PC-9 (cell line): ENCODE results near the gene RPAP3. TPM values are rescaled to one million over a fixed set of nuclear protein-coding genes. Genes with fewer than 3 reads are reported as not detected.

Experiments used
- BruUV-seq: library from RNA; stranded (reverse); fragments of 400-500 nt; replicated peaks from 2 replicates; lab custom pipeline; 2021; lab: Mats Ljungman, UMichigan
- CTCF ChIA-PET: fragments of 300-600 bp; sonication (Branson Sonifier 250); formaldehyde crosslinking; loops from one replicate; lab custom pipeline; 2022; ENCODE audit warnings: antibody characterized with exemption; lab: Charles Lee
- POLR2A ChIA-PET: fragments of 300-600 bp; sonication (Branson Sonifier 250); formaldehyde crosslinking; loops from one replicate; lab custom pipeline; 2022; ENCODE audit warnings: antibody characterized with exemption; ENCODE audit not compliant: unreplicated experiment; lab: Charles Lee
- DNase-seq, 2 experiments: peaks; one replicate each; pipeline versions ENCODE4 v3.0.0 to v3.0.0-alpha.2; 2015 to 2022; ENCODE audit warnings: mixed read lengths in 1 of 2
- H2AFZ ChIP-seq: fragments of 200-600 bp; sonication (generic); 2 replicates; pipeline ENCODE4 v1.8.1; 2017; ENCODE audit warnings: antibody characterized with exemption
- H3F3A ChIP-seq: fragments of 200-600 bp; sonication (generic); 2 replicates; pipeline ENCODE4 v1.8.1; 2017; ENCODE audit warnings: antibody characterized with exemption, mild to moderate bottlenecking, low read depth; ENCODE audit not compliant: insufficient read depth
- H3K27ac ChIP-seq: fragments of 200-600 bp; sonication (generic); 2 replicates; pipeline ENCODE4 v1.6.1; 2016; ENCODE audit warnings: mixed run types
- H3K27me3 ChIP-seq: fragments of 200-600 bp; sonication (generic); 2 replicates; pipeline ENCODE4 v1.6.1; 2016; ENCODE audit warnings: low read depth, mixed run types; ENCODE audit not compliant: insufficient read depth
- H3K36me3 ChIP-seq: fragments of 200-600 bp; sonication (generic); 2 replicates; pipeline ENCODE4 v1.6.1; 2016; ENCODE audit warnings: low read depth, mixed run types
- H3K4me1 ChIP-seq: fragments of 200-600 bp; sonication (generic); replicated peaks from 2 replicates; pipeline ENCODE4 v1.6.1; 2016; ENCODE audit warnings: mixed run types; ENCODE audit not compliant: insufficient read depth
- H3K4me2 ChIP-seq: fragments of 200-600 bp; sonication (generic); 2 replicates; pipeline ENCODE4 v1.6.1; 2017; ENCODE audit warnings: mixed run types
- H3K4me3 ChIP-seq: fragments of 200-600 bp; sonication (generic); 2 replicates; pipeline ENCODE4 v1.6.1; 2016; ENCODE audit warnings: mixed run types
- H3K79me2 ChIP-seq: fragments of 200-600 bp; sonication (generic); 2 replicates; pipeline ENCODE4 v1.6.1; 2017; ENCODE audit warnings: low read depth, mixed run types
- H3K9me2 ChIP-seq: fragments of 200-600 bp; sonication (generic); 2 replicates; pipeline ENCODE4 v1.8.1; 2017; ENCODE audit warnings: mild to moderate bottlenecking; ENCODE audit not compliant: insufficient read depth
- H3K9me3 ChIP-seq: fragments of 200-600 bp; sonication (generic); 2 replicates; pipeline ENCODE4 v1.8.1; 2016; ENCODE audit warnings: low read depth; ENCODE audit not compliant: insufficient read depth
- H4K20me1 ChIP-seq: fragments of 200-600 bp; sonication (generic); 2 replicates; pipeline ENCODE4 v1.8.1; 2017; ENCODE audit not compliant: insufficient read depth
- CTCF ChIP-seq: fragments of 200-600 bp; sonication (generic); conservative IDR thresholded peaks from 2 replicates; pipeline ENCODE4 v1.6.1; 2017; ENCODE audit warnings: mixed run types, antibody characterized with exemption, mild to moderate bottlenecking, moderate library complexity
- EZH2 ChIP-seq: fragments of 200-600 bp; sonication (generic); IDR thresholded peaks from 2 replicates; pipeline ENCODE4 v1.8.0; 2017; ENCODE audit warnings: antibody characterized with exemption, low read depth
- intact Hi-C: fragments of 100-400 bp; cut with micrococcal nuclease; formaldehyde crosslinking; loops from one replicate; pipeline ENCODE4 v1.10.0; 2022; ENCODE audit not compliant: unreplicated experiment
- total RNA-seq: library from RNA; stranded (reverse); gene quantifications from 2 replicates; pipeline ENCODE4 v1.2.3, GENCODE V29; 2021

Gene RPAP3
- total RNA-seq, 1 experiment from 2014 or later: 37.0 TPM

- TF ChIP-seq EZH2 (no peak), CTCF (no peak)
- no peaks in the 10 kb centered on the region for H3K9me2 ChIP-seq
- no peaks in the 10 kb centered on the region for H3K9me3 ChIP-seq
- DNase-seq: no peak
- BruUV-seq: no TSS peak
- H3K27me3 ChIP-seq: no peaks in the 10 kb centered on the region
- H2AFZ ChIP-seq: no peak overlapping the region
- intact Hi-C loops: no loop called here
- H3K4me3 ChIP-seq: no peak overlapping the region
- peaks cover 12% of the 10 kb centered on the region for H3K4me1 ChIP-seq
- H4K20me1 ChIP-seq: no peaks in the 10 kb centered on the region
- H3K4me2 ChIP-seq: no peak overlapping the region
- 0 out of 2 replicates have a peak, but pooled peaks cover 4% of the 10 kb centered on the region for H3F3A ChIP-seq
- peaks cover 21% of the 10 kb centered on the region for H3K79me2 ChIP-seq
- no peaks in the 10 kb centered on the region for H3K36me3 ChIP-seq
- CTCF ChIA-PET: no interaction called here
- H3K27ac ChIP-seq: no peak overlapping the region
- POLR2A ChIA-PET: interaction anchor here (0.6 kb wide), 1 partner anchor 70 kb away, joined by 24 read pairs; no protein-coding TSS in a partner anchor
Measured at GRCh38 chr12:47710278-47710677, 4.4 kb upstream of the RPAP3 start.

GRCh38 chr12:47709671-47710070, 3.8 kb upstream of the RPAP3 start:
- 0 out of 2 replicates have a peak, but pooled peaks cover 4% of the 10 kb centered on the region for H3F3A ChIP-seq
- H2AFZ ChIP-seq: no peak overlapping the region
- H3K79me2 ChIP-seq: peaks cover 27% of the 10 kb centered on the region
- BruUV-seq: no TSS peak
- no peak overlapping the region for H3K27ac ChIP-seq
- no peak overlapping the region for H3K4me3 ChIP-seq
- no peak for DNase-seq
- no peak overlapping the region for H3K4me2 ChIP-seq
- POLR2A ChIA-PET: no interaction called here
- H3K9me3 ChIP-seq: no peaks in the 10 kb centered on the region
- no peaks in the 10 kb centered on the region for H3K27me3 ChIP-seq
- no peaks in the 10 kb centered on the region for H3K36me3 ChIP-seq
- CTCF ChIA-PET: no interaction called here
- 0 out of 2 replicates have a peak, but pooled peaks cover 5% of the 10 kb centered on the region for H4K20me1 ChIP-seq
- TF ChIP-seq EZH2 (no peak), CTCF (no peak)
- peaks cover 17% of the 10 kb centered on the region for H3K4me1 ChIP-seq
- no peaks in the 10 kb centered on the region for H3K9me2 ChIP-seq
- intact Hi-C loops: loop anchor here (5.0 kb wide), 1 partner anchor 323 kb away; no protein-coding TSS in a partner anchor

- Histone ChIP-seq H3K4me2 (no peak overlapping the region), H3F3A (0 out of 2 replicates have a peak, but pooled peaks cover 4% of the 10 kb centered on the region), H3K9me3 (no peaks in the 10 kb centered on the region), H3K27me3 (no peaks in the 10 kb centered on the region), H3K36me3 (no peaks in the 10 kb centered on the region), H2AFZ (no peak overlapping the region), H3K27ac (no peak overlapping the region), H3K79me2 (peaks cover 31% of the 10 kb centered on the region), H3K4me1 (peaks cover 19% of the 10 kb centered on the region), H3K9me2 (no peaks in the 10 kb centered on the region), H3K4me3 (no peak overlapping the region), H4K20me1 (0 out of 2 replicates have a peak, but pooled peaks cover 5% of the 10 kb centered on the region)
- intact Hi-C loops: loop anchor here (5.0 kb wide), 1 partner anchor 323 kb away; no protein-coding TSS in a partner anchor
- CTCF ChIA-PET: no interaction called here
- POLR2A ChIA-PET: no interaction called here
- TF ChIP-seq CTCF (no peak), EZH2 (no peak)
- DNase-seq: no peak
- no TSS peak for BruUV-seq
Measured at GRCh38 chr12:47709237-47709636, 3.4 kb upstream of the RPAP3 start.
